ENCODE data around the gene COL5A1. TPM values are rescaled to one million over a fixed set of nuclear protein-coding genes. Genes with fewer than 3 reads are reported as not detected.

COL5A1 gene
- total RNA-seq, 1 donor from 2014 or later: 87.7 TPM

DNA sequence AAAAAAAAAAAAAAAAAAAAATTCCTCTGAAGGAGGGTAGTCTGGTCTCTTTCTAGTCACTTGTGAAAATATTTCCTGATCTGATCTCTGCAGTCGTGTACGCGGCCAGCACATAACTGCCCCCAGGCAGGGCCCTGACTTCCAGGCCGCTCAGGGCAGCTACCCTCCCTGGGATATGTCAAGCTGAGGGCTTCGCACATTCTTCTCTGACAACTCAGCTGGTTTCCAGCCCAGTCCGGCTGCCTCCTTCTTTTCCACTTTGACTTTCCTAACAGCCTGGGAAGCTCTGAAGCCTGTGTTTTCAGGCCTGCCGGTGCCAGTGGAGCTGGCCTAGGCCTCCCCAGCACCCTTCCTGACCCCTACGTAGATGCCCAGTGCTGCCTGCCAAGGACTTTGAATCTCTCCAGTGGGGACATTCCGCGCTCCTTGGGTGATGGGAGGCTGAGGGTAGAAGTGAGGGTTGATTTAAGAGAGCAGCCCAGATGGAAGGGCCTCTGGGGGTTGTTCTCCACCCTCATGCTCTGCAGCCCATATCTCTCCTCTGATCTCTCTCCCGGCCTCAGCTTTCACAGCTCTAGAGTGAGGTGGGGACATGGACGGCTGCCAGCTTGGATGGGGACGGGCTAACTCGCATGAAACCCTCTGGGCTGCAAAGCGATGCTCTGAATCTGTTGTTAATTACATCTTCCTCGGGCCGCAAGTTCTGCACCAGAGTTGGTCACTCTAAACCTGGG, 20.7 kb downstream of the COL5A1 start:
- H3K27me3 ChIP-seq (ENCODE audit: control insufficient read depth, insufficient read depth, low read length): no peaks in the 10 kb centered on the region
- DNase-seq (ENCODE audit: low read depth): no peak
- TF ChIP-seq, protein P1, sequence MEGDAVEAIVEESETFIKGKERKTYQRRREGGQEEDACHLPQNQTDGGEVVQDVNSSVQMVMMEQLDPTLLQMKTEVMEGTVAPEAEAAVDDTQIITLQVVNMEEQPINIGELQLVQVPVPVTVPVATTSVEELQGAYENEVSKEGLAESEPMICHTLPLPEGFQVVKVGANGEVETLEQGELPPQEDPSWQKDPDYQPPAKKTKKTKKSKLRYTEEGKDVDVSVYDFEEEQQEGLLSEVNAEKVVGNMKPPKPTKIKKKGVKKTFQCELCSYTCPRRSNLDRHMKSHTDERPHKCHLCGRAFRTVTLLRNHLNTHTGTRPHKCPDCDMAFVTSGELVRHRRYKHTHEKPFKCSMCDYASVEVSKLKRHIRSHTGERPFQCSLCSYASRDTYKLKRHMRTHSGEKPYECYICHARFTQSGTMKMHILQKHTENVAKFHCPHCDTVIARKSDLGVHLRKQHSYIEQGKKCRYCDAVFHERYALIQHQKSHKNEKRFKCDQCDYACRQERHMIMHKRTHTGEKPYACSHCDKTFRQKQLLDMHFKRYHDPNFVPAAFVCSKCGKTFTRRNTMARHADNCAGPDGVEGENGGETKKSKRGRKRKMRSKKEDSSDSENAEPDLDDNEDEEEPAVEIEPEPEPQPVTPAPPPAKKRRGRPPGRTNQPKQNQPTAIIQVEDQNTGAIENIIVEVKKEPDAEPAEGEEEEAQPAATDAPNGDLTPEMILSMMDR (IDR thresholded peaks at IDR 0.05; ENCODE audit: insufficient read depth, low read length, poor library complexity, severe bottlenecking): no peak
- H3K36me3 ChIP-seq (ENCODE audit: control insufficient read depth, insufficient read depth, low read length): no peaks in the 10 kb centered on the region
- no peak overlapping the region for H3K4me3 ChIP-seq (ENCODE audit: low read depth, low read length)

DNA sequence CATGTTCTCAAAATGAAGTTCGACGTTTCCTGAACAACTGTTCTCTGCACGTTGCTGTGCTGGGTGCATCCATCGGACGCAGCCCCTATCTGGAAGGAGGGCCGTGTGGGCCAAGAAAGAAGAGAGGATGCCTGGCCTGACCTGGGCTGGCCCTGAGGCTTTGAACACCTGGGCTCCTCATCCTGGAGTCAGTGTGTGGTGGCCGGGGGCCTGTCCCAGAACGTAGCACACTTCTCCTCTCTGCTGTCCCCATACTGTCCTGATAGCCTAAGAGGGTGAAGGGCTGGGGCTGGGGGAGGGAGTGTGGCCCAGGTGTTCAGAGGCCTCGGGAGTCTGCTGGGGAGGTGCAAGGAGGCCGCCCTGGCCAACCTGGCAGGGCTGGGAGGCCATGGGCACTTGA, 21.5 kb downstream of the COL5A1 start:
- DNase-seq (ENCODE audit: low read depth): no peak

DNA sequence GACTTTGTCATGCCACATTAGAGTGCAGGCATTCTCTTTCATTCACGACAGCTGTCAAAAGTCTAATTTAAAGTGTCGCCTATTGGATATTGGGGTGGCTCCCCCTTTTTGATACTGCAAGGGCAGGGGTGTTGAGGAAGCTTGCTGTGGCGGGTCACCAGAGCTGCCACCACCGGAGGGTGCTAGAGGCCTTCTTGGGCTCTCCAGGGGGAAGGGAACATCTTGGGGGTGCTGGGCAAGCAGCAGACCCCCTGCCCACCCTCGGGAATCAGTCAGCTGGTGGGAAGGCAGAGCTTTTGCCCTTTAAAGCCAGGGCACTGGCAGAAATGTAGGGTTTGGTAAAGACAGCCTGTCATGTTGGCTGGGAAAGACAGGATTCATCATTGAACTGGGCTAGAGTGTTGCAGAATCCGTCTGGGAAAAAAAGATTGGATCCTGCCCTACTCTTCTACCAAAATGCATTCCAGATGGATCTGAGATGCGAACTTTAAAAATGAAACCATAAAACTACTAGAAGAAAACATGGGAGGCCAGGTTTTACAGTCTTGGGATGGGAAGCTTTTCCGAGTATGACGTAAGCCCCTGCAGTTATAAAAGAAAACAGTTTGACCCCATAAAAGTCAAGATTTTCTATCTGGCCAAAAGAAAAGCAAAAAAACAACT, 22.3 kb downstream of the COL5A1 start:
- TF ChIP-seq, protein P1 (IDR thresholded peaks at IDR 0.05; ENCODE audit: insufficient read depth, low read length, poor library complexity, severe bottlenecking): no peak
- DNase-seq (ENCODE audit: low read depth): no peak
- Histone ChIP-seq H3K36me3 (ENCODE audit: control insufficient read depth, insufficient read depth, low read length) (no peaks in the 10 kb centered on the region), H3K27me3 (ENCODE audit: control insufficient read depth, insufficient read depth, low read length) (no peaks in the 10 kb centered on the region), H3K4me3 (ENCODE audit: low read depth, low read length) (no peak overlapping the region)

More for the DNA sequence above, 21.5 kb downstream of the COL5A1 start:
- Histone ChIP-seq H3K27me3 (ENCODE audit: control insufficient read depth, insufficient read depth, low read length) (no peaks in the 10 kb centered on the region), H3K36me3 (ENCODE audit: control insufficient read depth, insufficient read depth, low read length) (no peaks in the 10 kb centered on the region), H3K4me3 (ENCODE audit: low read depth, low read length) (no peak overlapping the region)
- TF ChIP-seq, protein P1 (IDR thresholded peaks at IDR 0.05; ENCODE audit: insufficient read depth, low read length, poor library complexity, severe bottlenecking): no peak

DNA sequence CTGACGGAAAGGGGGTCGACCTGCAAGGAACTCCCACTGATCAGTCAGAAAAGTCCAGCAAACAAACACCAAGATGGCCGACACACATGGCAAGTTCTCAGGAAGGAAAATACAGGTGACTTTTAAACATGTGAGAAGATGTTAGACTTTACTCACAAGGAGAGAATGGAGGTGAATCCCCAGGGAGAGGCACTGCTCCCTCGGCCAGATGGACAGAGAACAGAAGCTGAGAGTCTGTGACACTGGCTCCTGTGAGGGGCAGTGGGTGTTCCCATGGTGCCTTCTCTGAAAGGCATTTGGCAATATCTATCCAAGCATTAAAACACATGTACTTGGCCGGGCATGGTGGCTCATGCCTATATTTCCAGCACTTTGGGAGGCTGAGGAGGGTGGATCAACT, 22.8 kb downstream of the COL5A1 start:
- no peak for DNase-seq (ENCODE audit: low read depth)
- H3K27me3 ChIP-seq (ENCODE audit: control insufficient read depth, insufficient read depth, low read length): no peaks in the 10 kb centered on the region
- TF ChIP-seq, protein P1 (IDR thresholded peaks at IDR 0.05; ENCODE audit: insufficient read depth, low read length, poor library complexity, severe bottlenecking): no peak
- H3K4me3 ChIP-seq (ENCODE audit: low read depth, low read length): no peak overlapping the region
- H3K36me3 ChIP-seq (ENCODE audit: control insufficient read depth, insufficient read depth, low read length): no peaks in the 10 kb centered on the region

DNA sequence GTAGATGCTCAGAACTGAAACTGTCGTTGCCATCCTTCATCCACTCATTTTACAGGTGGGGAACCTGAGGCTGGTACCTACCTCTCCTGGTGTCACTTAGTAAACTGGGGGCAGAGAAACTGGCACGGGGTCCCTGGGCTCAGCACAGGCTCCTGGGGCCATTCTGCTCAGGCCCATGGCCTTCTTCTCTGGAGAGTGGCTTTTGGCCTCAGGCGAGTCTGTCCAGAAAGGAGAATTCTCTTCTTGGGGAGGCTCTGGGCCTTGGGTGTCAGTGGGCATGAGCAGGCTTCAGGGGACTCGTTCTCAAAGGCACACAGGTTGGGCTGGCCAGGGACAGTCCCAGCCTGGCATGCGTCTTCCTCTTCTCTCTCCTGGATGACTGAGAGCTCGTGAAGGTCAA, 24.6 kb downstream of the COL5A1 start:
- TF ChIP-seq, protein P1 (IDR thresholded peaks at IDR 0.05; ENCODE audit: insufficient read depth, low read length, poor library complexity, severe bottlenecking): no peak

More for the DNA sequence above, 24.6 kb downstream of the COL5A1 start:
- no peak for DNase-seq (ENCODE audit: low read depth)
- no peaks in the 10 kb centered on the region for H3K36me3 ChIP-seq (ENCODE audit: control insufficient read depth, insufficient read depth, low read length)
- no peaks in the 10 kb centered on the region for H3K27me3 ChIP-seq (ENCODE audit: control insufficient read depth, insufficient read depth, low read length)
- H3K4me3 ChIP-seq (ENCODE audit: low read depth, low read length): no peak overlapping the region

Measured in kidney epithelial cell (primary cell).